OCI-LY1 (cell line): ENCODE data around the gene DNAH1.

Experiments used
- EZH2 ChIP-seq: fragments of 200-600 bp; sonication (generic), shearing (Covaris generic); IDR thresholded peaks from 2 replicates; pipeline ENCODE4 v1.8.0; 2017; ENCODE audit warnings: borderline replicate concordance, mixed run types, mild to moderate bottlenecking, antibody characterized with exemption, low read length, moderate library complexity, mixed read lengths
- TF ChIP-seq, protein P1 (sequence below): fragments of 200-600 bp; sonication (generic), shearing (Covaris generic); IDR thresholded peaks from 2 replicates; pipeline ENCODE4 v1.5.1; 2017; ENCODE audit warnings: mild to moderate bottlenecking, antibody characterized with exemption, low read length, moderate library complexity, mixed read lengths

DNA sequence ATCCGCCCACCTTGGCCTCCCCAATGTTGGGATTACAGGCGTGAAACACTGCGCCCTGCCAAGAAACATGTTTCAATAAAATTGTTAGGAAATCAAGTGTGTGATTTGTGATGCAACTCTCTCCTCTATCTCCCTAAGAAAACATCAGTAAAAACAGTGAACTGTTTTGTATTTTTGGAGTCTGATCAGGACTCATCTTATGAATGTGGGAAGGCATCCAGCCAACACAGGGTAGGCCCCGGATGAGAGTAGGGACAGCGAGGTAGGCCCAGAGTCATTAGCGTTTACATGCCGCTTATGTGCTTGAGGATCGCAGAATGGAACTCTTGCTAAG, 29.4 kb upstream of the DNAH1 start:
- TF ChIP-seq, protein P1, sequence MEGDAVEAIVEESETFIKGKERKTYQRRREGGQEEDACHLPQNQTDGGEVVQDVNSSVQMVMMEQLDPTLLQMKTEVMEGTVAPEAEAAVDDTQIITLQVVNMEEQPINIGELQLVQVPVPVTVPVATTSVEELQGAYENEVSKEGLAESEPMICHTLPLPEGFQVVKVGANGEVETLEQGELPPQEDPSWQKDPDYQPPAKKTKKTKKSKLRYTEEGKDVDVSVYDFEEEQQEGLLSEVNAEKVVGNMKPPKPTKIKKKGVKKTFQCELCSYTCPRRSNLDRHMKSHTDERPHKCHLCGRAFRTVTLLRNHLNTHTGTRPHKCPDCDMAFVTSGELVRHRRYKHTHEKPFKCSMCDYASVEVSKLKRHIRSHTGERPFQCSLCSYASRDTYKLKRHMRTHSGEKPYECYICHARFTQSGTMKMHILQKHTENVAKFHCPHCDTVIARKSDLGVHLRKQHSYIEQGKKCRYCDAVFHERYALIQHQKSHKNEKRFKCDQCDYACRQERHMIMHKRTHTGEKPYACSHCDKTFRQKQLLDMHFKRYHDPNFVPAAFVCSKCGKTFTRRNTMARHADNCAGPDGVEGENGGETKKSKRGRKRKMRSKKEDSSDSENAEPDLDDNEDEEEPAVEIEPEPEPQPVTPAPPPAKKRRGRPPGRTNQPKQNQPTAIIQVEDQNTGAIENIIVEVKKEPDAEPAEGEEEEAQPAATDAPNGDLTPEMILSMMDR: no peak
- no peak for TF ChIP-seq EZH2
